ENCODE measurements around the gene ANK3.

Gene ANK3

GRCh38 chr10:60377042-60377352, 12.7 kb downstream of the ANK3 start:
- DNase-seq (ENCODE audit: low read depth in 2 of 2): no peak

DNA sequence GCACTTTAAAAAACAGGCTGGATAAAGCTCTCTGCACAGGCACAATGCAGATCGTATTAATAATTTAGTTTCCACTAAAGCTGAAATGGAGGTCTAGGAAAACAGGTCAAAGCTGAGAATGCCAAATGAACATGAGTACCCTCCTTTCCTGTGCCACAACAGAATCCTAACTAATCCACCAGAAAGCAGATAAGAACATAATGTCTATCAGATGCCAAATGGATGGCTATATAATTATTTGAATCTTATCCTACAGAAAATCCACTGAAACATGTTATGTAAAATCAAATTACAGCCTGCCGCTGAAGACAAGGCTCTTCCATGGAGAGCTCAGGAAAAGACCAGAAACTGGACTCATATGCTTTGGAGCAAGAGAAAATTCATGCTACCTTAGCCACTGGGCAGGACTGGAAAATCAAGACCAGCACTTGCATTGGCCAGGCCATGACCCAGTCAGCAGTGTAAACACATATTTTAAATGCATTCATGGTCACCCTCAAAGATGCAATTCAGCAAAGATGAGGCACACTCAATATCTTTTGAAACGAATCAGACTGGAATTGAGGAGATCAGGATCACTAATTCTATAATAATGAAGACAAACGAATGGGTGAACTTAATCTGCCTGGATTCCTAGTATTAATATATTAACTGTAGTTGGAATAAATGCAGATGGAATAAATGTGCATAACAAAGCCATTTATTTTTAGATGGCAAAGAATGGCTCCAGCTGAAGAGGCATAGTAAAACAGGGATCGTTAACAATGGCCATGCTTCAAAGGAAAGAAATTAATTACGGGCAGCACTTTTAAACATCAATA, 13.2 kb downstream of the ANK3 start:
- DNase-seq (ENCODE audit: low read depth in 2 of 2): no peak

DNA sequence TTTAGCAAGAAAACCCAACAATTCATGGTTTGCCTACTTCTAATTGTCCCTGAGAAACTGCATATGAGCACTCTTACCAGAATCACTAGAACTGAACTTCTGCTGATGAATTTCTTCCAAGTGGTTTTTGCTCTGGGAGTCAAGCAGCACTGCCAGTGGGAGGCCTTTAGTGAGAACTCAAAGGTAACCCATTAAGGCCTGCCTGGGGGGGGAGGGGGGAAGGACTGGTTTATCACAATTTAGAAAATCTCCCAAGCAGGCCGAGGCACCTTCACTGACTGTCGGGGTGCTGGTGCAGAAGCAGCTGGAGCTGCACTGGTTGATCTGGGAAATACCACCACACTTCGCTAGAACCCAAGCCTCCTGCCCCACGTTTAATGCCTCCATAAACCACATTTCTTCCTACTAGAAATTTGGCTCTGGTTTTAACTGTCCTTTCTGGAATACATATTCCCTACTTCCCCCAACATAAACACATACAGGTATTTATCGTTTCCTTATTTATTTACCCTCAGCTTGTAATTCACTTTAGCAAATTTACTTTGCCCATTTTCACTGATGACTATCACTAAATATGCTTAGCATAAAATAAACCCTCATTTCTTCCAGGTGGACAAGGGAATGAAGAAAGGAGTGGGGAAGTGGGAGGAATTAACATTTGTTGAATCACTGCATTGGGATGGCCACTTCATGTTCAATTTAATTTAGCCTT, 14.2 kb downstream of the ANK3 start:
- no peak for DNase-seq (ENCODE audit: low read depth in 2 of 2)

DNA sequence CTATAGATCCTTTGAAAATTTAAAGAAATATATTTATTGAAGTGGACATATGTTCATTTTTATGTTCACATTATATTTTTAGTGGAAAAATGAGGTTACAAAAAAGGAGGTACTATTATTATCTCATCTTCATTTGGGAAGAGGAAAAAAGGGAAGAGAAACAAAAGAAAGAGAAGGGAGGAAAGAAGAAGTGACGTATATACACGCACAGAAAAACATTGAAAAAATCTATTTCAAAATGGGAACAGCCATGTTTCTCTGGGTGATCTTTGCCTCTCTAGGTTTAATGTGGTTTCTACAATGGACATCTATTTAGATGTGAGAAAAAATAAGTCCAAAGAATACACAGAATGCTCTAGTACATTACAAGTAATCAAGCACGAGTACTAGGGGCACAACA, 14.8 kb downstream of the ANK3 start:
- DNase-seq (ENCODE audit: low read depth in 2 of 2): no peak

DNA sequence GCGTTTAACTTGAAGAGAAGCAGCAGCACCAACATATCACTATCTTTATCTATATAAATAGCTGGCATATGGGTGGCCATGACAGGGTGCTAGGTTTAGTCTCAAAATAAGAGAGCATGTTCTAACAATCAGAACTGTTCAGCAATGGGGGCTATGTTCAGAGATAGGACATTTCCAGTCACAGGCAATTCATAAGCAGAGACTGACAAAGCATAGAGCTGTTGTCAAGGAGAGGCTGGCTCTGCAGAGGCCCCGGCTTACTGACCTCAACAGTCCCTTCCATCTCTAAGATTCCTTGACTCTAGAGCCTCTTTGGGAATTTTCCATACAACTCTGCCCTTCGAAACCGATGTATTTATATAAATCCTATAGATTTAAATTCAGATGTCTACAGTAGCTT, 17.2 kb downstream of the ANK3 start:
- DNase-seq (ENCODE audit: low read depth in 2 of 2): no peak

DNA sequence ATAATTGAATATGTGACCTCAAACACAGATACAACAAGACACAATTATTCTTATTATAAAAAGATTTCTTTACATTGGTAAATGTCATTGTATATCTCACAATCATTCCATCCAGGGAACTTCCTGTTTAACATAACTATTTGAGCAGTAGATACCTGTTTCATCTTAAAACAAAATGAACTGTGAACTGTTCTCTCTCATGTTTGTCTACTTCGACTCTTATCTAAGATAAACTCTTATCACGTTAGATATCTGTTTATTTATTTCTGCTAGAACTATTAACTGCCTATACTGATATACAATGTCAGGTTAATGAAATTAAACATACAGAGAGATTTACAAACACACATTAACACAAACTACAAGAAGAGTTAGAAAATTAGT, 20.1 kb downstream of the ANK3 start:
- DNase-seq (ENCODE audit: low read depth in 2 of 2): no peak

- DNase-seq (ENCODE audit: low read depth in 2 of 2): no peak
Measured at GRCh38 chr10:60368875-60369546, 20.7 kb downstream of the ANK3 start.

DNA sequence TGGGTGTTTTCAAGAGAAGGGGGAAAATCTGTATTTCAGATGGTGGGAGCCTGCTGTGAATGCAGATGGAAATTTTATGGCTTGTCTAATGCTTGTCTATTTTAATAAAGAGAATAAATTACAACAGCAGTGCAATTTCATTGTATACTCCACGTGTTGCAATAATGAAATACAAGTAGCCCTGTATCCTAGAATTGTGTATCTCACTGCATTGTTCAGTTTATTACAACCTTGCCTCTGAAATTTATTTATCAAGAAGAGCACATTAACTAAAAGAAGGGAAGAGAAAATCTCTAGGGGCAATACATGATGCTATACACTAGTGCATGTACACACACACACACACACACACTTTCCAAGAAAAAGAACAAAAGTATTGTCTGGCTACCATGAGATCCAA, 21.8 kb downstream of the ANK3 start:
- no peak for DNase-seq (ENCODE audit: low read depth in 2 of 2)

DNA sequence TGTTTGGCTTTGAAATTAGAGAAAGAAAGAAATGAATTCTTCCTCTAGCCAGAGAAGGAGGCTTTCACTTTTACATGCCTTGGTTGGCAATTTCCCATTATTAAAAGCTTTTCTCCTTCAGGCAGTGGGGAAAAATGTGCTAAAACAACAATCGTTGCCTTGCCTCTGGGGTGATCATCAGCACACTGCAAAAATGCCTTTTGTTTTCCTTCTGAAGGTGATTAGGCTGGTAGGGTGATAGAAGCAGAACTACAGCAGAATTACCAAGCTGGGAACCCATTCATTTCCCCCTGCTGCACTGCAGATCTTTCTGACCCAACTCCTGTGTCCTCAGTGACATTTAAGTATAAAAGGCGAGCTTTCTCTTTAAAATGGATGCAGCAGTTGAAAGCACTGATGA, 22.2 kb downstream of the ANK3 start:
- DNase-seq (ENCODE audit: low read depth in 2 of 2): no peak

DNA sequence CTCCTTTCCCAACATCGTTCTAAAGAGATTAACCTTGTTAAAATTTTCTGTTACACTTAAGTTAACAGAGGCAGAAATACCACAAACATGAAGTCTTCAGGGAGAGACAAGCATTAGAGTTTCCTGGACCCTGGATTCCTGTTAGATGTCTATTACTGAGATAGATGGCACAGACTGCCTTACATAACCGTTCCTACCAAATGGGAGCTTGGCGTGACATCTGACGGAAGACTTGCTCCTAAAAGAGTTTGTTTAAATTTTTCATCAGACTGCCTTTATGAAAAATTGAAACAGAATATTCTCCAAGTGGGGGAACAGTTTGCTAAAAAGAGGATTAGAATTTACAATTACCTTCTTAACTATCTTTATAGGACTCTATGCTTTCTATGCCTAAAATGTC, 22.7 kb downstream of the ANK3 start:
- DNase-seq (ENCODE audit: low read depth in 2 of 2): no peak

DNA sequence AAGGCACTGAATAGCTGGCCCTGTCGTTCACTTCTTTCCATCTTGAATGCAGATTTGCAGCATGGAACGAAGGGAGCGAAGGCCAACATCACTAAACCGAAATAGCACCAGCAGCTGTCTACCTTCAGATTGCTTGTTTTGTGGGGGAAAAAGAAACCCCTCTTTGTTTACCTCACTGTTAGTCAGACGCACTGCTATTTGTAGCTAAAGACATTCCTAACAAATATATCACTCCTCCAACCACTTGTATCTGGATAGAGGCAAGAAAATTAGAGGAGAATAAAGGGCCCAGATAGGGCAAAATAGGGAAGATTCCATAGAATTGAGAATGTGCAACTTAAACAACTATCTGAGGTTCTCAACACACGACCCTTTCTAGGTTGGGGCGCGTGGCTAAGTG, 26.5 kb downstream of the ANK3 start:
- DNase-seq (ENCODE audit: low read depth in 2 of 2): no peak

GRCh38 chr10:60362461-60362860, 27.2 kb downstream of the ANK3 start:
- DNase-seq (ENCODE audit: low read depth in 2 of 2): no peak

GRCh38 chr10:60359066-60359465, 30.6 kb downstream of the ANK3 start:
- no peak for DNase-seq (ENCODE audit: low read depth in 2 of 2)

DNA sequence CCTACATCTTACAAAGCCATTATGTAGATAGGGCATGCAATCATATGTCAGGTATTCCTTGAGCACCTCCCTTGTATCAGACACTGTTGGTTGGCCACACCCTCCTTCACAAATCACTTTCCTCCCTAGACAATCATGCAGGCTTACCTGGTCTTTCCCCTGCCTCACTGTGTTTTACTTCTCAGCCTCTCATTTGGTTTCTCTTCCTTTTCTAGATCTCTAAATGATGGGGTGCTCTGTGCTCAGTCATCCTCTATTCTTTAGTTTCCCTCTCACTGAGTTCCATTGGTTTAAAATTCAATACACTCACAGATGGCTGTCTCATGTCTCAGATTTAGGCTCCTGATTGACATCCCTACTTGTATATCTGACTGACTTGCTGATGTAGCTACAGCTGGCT, 31.4 kb downstream of the ANK3 start:
- DNase-seq (ENCODE audit: low read depth in 2 of 2): no peak

DNA sequence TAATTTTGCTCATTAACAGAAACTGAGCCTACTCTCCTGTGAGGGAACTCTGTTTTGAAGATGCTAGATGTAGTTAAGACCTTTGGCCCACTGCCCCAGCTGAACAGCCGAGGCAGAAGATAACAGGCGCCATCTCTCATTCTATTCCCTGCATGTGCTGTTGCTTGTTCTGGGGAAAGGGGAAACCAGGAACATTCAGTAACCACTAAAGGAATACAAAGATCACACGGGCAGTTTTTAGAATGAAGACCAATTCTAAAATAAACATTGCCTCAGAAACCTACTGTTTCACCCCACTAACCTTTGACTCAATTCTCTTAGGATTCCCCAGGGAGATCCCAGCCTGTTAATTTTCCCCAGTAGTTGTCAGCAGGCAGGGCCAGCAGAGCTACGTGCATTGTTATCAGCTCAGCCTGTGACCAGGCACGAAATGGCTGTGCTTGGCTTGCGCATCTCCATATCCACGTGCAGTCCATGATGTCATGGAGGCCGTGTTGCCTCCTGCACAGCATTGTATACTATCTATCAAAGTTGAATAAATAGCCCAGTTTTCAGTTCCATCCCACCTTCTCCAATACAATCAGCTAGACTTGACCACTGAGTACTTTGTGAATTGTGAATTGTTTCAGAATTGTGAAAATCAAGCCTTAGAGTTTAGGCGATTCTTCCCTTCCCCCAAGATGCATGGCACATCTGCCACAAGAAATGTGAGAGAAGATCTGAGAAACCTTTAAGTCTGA, 36.0 kb downstream of the ANK3 start:
- DNase-seq (ENCODE audit: low read depth in 2 of 2): no peak

DNA sequence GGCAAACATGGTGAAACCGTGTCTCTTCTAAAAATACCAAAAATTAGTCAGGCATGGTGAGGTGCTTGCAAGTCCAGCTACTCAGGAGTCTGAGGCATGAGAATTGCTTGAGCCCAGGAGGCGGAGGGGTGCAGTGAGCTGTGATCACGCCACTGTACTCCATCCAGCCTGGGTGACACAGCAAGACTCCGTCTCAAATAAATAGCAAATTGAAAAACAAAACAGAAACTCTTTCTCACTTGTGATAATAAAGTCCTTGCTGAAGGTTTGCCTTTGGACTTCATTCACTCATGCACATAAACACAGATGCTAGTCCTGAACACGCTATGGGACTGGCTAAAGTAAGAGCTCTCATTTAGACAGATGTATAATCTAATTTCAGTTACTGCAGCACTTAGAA, 37.6 kb downstream of the ANK3 start:
- DNase-seq (ENCODE audit: low read depth in 2 of 2): no peak

DNA sequence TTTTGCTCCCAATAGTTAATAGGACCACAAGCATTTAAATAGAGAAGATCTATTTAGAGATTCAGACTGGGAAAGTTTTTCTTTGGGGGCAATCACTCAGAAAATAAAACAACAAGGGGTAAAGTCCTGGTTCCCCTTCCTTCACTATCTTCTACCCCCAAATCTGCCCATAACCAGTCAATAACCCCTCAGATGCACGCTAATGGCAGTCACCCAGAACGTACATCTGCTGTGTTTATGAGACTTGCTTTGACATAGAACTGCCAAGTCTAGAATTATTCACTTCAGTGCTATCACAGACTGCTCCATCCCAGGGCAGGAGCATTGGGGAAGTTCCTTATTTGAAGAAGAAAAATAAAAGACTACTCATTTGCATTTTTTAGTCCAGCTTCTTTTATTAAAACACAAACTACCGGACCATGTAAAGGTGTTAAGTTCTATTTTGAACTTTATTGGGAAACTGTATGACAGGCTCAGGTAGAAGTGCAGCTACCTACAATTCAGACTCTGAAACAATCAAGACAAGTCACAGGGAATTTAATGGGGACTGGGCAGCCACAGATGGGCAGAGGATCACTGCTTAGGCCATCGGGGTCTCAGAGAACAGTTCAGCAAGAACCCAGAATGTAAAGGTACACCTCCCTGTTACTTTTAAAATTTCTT, 38.4 kb downstream of the ANK3 start:
- DNase-seq (ENCODE audit: low read depth in 2 of 2): no peak

DNA sequence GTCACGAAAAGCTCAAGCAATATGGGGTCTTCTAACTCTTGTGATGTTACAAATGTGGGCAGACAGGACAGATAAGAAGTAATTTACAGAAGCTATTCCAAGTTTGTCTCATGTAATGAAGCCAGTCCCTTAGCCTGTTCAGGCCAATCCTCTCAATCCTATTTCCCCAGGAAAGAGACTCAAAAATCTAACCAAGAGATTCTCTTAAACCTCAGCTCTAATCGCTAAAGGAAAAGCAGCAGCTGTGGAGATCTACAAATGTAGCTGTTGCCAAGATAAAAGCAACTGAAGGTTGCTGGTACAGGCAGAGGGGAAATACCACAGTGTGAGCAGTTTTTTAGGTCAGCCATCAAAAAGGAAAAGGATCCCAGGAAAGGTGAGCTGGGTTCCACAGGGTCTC, 39.3 kb downstream of the ANK3 start:
- DNase-seq (ENCODE audit: low read depth in 2 of 2): no peak

DNA sequence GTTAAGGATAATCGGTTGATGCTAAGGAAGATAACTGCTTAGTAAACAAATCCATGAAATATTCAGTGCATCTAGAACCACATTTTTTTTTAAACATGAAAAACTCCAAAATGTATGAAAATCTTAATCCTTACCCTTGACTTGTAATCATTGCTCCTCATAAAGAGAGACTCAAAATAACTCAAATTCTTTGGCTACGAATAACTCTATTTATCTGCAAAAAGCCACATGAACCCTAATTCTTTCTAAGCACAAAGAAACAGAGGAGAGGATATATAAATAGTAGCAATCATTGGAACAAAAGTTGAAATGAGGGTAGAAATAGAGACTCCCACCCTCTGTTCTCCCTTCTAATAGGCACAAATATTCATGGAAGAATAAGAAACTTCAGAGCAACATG, 40.2 kb downstream of the ANK3 start:
- no peak for DNase-seq (ENCODE audit: low read depth in 2 of 2)

GRCh38 chr10:60348982-60349381, 40.7 kb downstream of the ANK3 start:
- DNase-seq (ENCODE audit: low read depth in 2 of 2): no peak

DNA sequence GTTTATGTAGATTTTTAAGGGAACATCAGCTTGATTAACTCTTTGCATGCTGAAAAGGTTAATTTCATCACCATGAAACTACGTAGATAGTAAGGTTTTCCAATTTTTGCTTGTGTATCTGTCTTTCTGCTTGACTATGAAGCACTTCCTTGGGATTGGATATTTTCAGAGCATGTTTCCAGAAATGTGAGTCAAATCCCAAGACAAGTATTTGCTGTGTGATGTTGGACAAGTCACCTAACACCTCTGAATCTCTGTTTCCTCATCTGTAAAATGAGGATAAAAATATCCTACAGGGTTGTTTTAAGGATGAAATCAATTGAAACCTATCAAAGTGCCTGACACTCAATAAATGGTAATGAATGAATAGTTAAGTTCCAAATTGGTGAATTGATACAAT, 42.4 kb downstream of the ANK3 start:
- DNase-seq (ENCODE audit: low read depth in 2 of 2): no peak

DNA sequence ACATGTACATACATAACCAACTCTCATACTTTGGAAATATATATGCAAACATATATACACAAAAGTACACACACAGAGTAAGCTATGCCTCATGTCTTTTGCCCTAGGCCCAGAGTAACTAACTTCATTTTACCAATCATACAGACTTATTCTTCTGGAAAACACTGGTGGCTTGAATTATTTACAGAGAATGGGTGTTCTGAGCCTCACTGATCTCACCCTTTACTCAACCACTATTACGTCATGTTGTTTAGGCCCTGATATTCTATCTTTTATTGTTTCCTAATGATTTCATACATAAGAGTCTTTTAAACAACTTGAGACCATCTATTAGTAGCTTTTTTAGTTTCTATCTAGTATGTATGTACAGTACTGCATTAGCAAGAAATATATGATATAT, 43.0 kb downstream of the ANK3 start:
- DNase-seq (ENCODE audit: low read depth in 2 of 2): no peak
